Stimulated activated CD8-positive, alpha-beta memory T cell treated with anti-CD3 and anti-CD28 coated beads, Interleukin-15, amount 100 ng/mL, for 48 hours (primary cell): ENCODE data around the gene TYMP.
"Not testable (repeated sequence)": the region's sequence is repeated elsewhere in the genome, so short reads cannot be mapped to it uniquely, and the experiment has no call there.

Experiments used
- DNase-seq, 2 donors: peaks; one replicate each; pipeline ENCODE4 v3.0.0-alpha.2; 2020; ENCODE audit warnings: low read depth in 2 of 2

The TYMP gene

DNA sequence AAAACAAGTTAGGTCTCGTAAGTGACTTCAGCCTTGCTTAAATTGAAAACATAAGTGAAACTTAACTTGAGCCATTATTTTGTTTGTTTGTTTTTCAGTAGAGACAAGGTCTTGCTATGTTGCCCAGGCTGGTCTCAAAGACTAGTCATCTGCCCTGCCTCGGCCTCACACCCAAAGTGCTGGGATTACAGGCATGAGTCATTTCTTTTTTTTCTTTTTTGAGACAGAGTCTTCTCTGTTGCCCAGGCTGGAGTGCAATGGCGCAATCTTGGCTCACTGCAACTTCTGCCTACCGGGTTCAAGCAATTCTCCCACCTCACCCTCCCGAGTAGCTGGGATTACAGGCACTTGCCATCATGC lies 11.8 kb upstream of the TYMP start:
- DNase-seq, result not testable (repeated sequence)

DNA sequence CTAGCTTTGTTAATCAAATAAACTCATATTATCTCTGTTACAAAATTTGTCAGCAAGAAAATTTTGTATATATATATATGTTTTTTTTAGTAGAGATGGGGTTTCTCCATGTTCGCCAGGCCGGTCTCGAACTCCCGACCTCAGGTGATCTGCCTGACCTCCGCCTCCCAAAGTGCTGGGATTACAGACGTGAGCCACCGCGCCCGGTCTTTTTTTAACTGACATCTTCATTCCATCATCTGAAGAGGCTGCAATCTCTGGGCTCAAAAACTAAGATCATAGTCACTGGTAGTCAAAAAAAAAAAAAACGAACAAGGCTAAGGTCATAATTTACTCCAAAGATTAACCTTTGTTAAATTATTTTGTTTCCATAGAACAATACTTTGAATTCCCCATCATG lies 10.6 kb upstream of the TYMP start:
- DNase-seq, result no peak

DNA sequence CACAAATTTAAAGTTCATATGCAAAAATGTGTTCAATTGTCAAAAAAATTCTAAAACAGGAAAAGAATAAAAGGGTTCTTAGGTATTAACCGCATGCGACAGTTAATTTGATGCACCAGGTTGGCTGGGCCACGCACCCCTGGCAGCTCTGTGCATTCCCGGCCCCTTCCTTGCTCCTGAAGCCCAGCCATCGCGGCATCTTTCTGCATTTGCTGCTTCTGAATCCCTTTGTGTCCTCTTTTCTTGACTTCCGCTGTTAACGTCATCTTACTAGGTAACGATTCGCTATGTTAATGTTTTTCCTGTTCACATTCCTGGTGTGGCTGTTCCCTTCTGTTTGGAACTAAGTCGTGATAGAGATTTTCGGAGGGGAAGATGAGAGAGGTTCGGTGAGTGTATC lies 8.0 kb upstream of the TYMP start:
- DNase-seq, result no peak

DNA sequence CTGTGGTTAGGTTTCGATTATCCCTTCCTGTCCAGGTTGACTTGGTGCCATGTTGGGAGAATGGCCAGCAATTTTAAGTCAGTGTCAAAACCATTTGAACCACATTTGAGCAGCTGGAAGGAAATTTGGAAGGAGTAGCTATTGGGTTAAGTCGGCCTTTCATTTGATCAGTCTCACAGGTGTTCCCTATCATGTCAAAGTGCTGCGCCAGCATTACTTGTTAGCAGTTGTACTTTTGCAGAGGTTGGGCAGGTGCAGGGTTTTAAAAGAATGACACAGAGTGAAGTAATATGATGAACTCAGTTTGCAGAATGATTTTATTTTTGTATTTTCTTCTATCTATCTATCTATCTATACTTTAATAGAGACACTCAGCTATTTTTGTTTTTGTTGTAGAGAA lies 6.4 kb upstream of the TYMP start:
- DNase-seq, result no peak

DNA sequence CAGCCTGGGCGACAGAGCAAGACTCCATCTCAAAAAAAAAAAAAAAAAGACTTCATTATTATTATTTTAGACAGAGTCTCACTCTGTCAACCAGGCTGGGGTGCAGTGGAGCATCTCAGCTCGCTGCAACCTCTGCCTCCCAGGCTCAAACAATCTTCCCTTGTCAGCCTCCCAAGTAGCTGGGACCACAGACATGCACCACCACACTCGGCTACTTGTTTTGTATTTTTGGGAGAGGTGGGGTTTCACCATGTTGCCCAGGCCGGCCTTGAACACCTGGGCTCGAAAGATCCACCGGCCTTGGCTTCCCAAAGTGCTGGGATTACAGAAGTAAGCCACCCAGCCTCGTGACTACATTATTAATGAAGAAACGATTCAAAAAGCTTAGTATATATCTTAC lies 5.3 kb upstream of the TYMP start:
- DNase-seq, result no peak

DNA sequence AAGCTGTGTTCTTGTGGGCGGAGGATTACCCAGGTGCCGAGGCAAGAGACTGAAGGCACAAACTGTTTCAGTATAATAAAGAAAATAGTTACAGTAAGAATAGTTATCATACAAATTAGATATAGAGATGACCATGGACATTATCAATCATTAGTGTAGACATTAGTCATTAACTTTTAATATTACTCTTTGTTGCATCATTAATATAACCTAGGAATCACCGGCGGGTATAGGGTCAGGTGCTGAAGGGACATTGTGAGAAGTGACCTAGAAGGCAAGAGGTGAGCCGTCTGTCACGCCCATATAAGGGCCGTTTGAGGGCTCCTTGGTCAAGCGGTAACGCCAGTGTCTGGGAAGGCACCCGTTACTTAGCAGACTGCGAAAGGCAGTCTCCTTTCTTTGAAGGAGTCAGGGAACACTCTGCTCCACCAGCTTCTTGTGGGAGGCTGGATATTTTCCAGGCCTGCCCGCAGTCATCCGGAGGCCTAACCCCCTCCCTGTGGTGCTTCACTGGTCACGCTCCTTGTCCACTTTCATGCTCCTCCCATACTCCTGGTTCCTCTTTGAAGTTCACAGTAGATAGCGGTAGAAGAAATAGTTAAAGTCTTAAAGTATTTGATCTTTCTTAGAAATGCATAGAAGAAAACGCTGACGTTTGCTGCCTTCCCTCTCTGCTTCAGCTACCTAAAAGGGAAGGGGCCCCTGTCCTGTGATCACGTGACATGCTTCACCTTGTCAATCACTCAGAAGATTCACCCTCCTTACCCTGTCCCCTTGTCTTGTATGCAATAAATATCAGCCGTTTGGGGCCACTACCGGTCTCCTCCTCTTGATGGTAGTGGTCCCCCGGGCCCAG lies 4.3 kb upstream of the TYMP start:
- DNase-seq, result not testable (repeated sequence)

DNA sequence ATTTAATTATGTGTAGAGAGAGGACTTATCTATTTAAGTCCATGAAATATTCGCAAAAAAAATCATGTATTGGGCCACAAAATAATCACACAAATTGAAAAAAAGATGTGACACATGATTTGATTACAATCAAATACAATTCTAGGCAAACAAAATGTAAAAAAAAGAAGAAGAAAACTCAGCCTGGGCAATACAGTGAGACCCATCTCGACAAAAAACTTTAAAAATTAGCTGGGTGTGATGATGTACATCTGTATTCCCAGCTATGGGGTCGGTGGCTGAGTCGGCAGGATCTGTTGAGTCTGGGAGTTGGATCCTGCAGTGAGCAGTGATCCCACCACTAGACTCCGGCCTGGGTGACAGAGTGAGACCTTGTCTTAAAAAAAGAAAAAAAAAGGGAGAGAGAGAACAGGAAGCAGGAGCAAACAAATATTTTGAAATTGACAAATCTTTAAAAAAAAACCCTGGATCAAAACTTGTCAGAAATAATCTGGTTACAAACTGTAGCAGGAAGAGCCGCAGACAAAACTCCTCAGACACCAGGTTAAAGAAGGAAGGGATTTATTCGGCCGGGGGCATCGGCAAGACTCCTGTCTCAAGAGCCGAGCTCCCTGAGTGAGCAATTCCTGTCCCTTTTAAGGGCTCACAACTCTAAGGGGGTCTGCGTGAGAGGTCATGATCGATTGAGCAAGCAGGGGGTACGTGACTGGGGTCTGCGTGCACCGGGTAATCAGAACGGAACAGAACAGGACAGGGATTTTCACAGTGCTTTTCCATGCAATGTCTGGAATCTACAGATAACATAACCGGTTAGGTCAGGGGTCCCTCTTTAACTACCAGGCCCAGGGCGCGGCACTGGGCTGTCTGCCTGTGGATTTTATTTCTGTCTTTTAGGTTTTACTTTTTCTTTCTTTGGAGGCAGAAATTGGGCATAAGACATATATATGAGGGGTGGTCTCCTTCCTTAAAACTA lies 3.3 kb upstream of the TYMP start:
- no peak for DNase-seq

DNA sequence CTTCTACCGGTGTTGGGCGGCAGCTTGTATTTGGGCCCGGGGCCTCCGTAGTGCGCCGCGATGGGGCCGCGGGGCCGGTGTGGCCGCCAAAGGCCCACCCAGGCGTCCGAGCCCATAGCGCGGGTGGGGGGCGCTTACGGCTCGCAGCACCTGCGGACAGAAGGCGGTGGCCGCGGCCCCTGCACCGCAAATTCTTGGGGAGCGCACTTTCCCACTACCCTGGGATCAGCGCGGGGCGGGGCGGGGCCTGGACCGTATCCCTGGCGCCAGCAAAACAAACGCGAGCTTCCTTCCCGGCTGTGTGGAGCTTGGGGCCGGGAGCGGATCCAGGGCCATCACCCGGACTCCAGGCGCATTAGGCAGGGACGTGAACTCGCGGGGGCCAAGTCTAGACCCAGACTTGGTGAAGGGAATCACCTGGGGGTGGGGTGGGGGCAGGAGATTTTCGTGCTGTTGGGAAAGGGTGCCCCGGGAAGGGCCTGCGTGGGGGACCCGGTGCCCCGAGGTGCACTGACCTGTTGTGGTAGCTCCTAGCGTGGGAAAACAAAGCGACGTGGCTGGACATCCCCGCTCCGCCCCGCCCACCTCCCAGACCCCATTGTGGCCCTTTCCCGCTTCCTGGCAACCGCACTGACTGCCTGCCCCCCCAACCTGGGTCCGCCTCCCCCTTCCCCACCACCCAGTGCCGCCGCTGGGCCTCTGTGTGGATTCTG lies 2.3 kb upstream of the TYMP start:
- no peak for DNase-seq

DNA sequence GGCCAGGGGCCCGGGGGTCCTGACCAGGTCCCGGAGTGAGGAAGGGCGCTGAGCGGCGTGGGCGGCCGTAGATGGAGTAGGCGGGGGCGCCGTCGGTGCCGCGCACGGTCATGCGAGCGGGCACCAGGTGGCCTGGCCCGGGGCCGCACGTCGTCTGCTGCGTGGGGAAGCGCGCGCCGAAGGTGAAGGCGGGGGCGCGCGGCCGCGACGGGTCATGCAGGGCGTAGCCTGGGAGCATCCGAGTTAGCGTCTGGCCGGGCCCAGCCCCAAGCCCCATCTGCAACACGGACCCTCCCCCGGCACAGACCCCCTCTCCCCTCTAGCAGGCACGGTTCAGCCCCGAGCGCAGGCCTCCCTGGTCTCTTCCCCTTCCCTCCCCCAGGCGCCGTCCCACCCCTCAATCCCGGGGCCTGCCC lies 1.7 kb upstream of the TYMP start:
- DNase-seq, result peak in 1 of 2 donors; percentile 73

DNA sequence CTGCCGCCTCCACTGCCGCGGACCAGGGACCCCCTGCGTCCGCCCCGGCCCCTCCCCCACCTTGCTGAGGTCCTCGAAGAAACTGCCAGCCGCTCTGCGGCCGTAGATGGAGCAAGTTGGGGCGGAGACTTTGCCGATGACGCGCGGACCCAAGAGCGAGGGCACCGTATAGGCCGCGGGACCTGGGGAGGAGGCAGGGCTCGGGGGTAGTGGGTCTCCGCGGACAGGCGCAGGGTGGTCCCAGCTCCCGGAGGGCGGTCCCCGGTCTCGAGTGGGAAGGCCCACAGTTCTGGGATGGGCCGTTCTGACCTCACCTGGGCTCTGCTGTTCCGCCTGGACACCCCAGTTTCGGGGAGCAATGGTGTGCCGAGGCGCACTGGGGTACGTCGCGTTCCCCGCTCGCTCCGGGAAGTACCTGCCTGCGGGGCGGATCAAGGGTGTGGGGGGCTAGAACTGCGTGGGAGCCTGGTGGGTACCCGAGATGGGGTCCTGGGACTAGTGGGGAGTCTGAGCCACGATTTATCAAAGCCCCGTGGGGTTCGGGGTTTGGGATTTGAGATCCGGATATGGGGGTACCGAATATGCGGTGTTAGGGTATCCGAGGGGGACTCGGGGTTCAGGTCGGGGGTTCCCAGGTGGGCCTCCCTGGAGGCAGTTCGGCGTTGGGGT lies 1.2 kb upstream of the TYMP start:
- peak; percentile 75 to 81 for DNase-seq

DNA sequence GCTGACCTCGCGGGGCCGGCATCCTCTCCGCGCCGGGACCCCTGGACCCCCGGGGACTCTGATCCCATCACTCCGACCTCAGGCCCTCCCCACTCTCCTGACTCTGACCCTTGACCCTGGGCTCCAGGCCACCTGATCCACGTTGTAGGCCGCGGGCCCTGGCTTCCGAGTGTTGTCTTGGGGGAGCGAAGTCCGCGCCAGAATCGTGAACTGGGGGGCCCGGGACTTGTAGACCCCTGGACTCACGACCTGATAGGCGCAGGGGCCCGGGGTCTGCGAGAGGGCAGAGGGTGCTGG lies 716 bp upstream of the TYMP start:
- DNase-seq, result no peak

DNA sequence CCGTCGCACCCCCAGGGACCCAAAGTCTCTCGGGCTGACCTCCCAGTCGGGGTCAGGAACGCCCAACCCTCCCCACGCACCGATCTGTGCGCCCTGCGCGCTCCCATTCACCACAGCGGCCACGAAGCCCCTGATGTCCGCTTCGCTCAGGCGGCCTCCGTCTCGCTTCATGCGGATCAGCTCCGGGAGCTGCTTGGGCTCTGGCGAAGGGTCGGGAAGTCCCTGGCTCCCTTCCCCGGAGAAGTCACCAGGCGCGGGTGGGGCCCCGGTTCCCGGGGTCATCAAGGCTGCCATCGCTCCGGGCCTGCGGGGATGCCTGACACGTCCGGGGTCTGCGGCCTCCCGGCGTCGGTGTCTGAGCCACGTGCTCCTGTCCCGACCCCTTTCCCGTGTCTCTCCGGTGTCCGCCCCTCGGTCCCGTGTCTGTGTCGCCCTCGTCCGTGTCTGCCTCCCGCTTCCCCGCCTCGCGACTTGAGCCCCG lies 356 bp downstream of the TYMP start:
- no peak for DNase-seq

DNA sequence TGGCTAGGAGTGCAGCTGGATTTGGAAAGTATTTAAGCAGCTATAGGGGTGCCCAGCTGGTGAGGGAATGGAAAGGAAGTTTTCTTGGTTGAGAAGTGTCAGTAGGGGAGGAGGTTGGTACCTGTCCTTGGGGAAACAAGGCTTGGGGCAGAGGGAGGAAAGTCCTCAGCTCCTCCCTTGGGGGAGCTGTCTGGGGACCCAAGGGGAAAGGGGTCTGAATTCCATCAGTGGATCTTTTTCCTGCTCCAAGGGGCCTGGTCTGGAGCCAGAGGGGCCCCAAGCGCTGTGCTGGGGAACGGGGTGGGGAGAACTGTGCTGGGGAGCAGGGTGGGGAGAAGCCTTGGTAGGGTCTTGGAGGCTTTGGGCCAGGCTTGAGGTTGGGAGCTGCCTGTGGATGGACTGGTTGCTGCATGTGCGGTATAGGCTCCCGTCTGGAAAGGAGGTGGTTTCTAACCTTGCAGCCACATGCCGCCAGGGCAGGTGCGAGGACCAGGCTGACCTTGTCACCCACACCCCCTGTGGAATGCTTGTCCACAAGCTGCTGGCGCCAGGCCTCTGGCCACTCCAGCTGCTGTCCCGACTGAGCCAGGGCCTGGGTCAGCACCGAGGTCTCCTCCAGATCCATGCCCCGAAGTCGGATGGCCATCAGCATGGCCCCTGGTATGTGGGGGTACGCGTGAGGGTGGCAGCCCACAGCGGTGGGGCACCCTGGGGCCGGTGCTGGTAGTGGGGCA lies 963 bp downstream of the TYMP start:
- no peak for DNase-seq

DNA sequence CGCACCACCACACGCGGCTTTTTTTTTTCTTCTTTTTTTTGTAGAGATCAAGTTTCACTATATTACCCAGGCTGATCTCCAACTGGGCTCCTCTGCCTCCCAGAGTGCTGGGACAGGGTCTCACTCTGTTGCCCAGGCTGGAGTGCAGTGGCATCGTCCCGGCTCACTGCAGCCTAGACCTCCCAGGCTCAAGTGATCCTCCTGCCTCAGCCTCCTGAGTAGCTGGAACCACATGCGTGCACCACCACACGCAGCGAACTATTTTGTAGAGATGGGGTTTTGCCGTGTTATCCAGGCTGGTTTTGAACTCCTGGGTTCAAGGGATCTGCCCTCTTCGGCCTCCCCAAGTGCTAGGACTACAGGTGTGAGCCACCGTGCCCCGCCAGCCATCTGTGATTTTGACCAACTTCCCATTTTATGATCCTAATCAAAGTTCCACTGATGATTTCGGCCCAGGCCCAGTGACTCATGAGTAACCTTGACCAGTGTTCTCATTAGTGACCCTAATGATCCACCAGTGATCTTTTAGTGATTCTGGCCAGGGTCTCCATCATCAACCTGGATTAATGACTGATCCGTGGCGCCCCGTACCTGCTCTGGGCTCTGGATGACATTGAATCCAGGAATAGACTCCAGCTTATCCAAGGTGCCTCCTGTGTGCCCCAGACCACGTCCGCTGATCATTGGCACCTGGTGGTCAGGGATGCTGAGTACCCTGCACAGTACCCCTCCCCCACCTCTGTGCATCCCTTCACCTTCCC lies 1.7 kb downstream of the TYMP start:
- DNase-seq, result no peak

DNA sequence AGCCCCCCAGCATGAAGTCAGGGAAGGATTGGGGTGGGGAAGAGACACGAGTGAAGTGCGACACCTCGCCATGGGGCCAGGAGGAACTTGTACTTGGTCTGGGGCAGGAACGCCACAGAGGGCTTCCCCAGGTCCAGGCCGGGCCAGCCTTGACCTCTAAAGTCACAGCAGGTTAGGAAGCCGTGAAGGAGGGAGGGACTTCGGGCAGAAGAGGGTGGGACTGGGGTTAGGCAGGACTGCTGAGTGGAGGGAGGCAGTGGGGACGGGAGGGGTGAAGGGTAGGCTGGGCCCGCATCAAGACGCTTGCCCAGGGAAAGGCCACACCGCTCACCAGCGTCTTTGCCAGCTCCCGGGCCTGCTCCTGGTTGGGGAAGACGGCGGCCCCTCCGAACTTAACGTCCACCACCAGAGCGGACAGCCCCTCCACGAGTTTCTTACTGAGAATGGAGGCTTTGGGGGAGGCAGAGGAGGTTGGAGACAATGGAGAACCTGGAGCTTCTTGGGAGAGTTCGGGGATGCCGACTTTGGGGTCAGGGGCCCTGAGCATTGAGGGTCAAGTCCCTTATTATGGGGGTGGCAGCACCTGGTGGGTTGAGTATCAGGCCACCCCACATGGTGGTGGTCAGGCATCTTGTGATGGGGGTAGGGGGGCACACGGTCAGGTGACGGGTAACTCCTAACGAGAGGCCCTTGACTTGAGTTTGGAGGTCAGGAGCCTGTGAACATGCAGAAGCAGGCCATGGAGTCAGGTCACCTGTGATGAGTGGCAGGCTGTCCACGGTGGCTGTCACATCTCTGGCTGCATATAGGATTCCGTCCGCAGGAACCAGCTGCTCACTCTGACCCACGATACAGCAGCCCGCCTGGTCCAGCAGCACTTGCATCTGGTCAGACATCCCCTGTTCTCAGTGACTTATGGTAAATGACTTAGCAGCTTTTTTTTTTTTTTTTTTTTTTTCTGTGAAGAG lies 2.7 kb downstream of the TYMP start:
- DNase-seq, result no peak

DNA sequence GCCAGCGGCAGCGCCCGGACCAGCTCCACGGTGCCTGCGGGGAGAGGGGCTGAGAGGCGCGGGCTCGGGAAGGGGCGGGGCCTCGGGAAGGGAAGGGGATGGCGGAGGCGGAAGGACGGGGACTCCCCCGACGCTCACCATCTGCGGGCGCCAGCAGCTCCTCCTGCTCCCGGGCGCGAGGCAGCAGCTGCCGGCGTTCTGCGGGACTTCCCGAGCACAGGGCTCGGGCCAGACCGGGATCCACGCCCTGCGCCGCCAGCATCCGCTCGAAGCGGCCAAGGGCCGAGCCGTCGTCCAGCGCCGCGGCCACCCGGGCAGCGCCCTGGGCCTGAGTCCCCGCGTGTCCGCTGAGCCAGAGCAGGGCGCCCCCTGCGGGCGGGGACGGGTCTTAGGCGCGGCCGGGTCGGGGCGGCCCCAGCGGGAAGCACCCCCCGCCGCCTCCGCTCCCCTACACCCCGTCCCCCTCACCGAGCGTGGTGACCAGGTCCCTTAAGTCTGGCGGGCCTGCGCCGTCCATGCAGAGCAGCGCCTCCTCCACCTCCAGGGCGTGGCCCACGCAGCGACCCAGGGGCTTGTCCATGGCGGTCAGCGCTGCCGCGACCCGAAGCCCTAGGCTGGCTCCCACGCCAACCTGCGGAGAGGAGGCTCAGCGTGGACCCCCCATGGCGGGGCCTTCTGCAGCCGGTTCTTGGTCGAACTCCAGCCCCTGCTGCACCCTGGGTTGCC lies 3.5 kb downstream of the TYMP start:
- DNase-seq, result peak; percentile 83 to 85

DNA sequence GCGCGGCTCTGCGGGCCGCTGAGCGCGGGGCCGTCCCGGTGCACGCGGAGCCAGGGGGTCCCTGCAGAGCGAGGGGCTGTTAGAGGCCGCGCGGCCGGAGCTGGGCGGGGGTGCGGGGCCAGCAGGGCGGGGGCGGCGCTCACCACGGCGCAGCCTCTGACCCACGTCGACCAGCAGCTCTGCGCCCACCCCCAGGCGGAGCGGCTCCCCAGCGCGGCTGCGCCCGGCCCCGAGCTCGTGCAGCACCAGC lies 4.0 kb downstream of the TYMP start:
- no peak for DNase-seq

DNA sequence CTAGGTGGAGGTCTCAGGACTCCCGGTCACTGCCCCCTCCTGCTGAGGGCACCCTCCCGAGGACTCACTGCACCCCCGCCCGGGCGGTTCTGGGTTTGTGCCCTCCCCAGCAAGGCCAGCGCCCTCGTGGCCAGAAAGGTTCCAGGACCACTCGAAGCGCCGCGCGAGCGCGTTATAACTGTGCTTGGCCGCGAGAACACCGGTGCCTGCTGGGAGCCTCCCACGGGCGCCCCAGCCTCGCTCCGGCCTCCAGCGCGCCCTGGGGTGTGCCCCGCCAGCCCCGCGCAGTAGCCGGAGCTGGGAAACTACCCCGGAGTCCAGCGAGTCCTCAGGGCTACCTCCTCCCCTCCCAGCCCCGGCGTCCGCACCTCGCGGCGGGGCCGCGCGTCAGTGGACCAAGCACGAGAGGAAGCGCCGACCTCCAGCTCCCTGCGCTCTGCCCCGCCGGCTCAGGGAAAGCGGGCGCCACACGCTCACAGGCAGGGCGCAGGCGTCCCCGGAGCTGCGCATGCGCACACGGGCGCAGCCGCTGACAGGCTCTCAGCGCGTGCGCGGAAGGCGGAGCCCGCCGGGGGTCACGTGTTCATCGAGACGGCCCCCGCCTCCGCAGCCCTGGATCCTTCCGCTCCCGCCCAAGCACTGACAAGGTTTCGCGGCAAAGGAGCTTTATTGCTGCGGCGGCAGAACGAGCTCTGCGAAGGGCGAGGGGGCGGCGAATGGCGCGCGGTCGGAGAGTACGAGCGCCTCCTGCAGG lies 4.5 kb downstream of the TYMP start, which contains the start of gene SCO2:
Gene SCO2 (minus strand): TSS at position 495 of the 754 bp plus-strand sequence. CDS start 1,187 bp downstream, outside the sequence.
- peak; percentile 94 to 96 for DNase-seq
